Calu3 (cell line): ENCODE data around the gene DAB1. TPM values are rescaled to one million over a fixed set of nuclear protein-coding genes. Genes with fewer than 3 reads are reported as not detected.

Experiments used
- BruUV-seq: library from RNA; stranded (reverse); fragments of 400-500 nt; replicated peaks from 2 replicates; lab custom pipeline; 2021; lab: Mats Ljungman, UMichigan
- CTCF ChIA-PET: fragments of 300-600 bp; sonication (Branson Sonifier 250); formaldehyde crosslinking; loops from one replicate; lab custom pipeline; 2022; ENCODE audit warnings: antibody characterized with exemption; lab: Charles Lee
- DNase-seq: peaks from one replicate; pipeline ENCODE4 v3.0.0; 2022
- H3K27ac Mint-ChIP-seq: one replicate; pipeline ENCODE4 v1.8.0; 2022; ENCODE audit warnings: mixed read lengths; ENCODE audit not compliant: unreplicated experiment
- H3K27me3 Mint-ChIP-seq: one replicate; pipeline ENCODE4 v1.8.0; 2022; ENCODE audit warnings: mixed read lengths; ENCODE audit not compliant: unreplicated experiment
- H3K36me3 Mint-ChIP-seq: one replicate; pipeline ENCODE4 v1.8.0; 2022; ENCODE audit warnings: mild to moderate bottlenecking, moderate library complexity, mixed read lengths; ENCODE audit not compliant: insufficient read depth, unreplicated experiment
- H3K4me1 Mint-ChIP-seq: one replicate; pipeline ENCODE4 v1.8.0; 2022; ENCODE audit warnings: mild to moderate bottlenecking, low read depth, mixed read lengths; ENCODE audit not compliant: unreplicated experiment
- H3K4me3 Mint-ChIP-seq: one replicate; pipeline ENCODE4 v1.8.0; 2022; ENCODE audit warnings: mild to moderate bottlenecking, low read depth, moderate library complexity, mixed read lengths; ENCODE audit not compliant: unreplicated experiment
- H3K9me3 Mint-ChIP-seq: one replicate; pipeline ENCODE4 v1.8.0; 2022; ENCODE audit warnings: low read depth, mixed read lengths; ENCODE audit not compliant: unreplicated experiment
- CTCF ChIP-seq: fragments of 200-600 bp; IDR thresholded peaks from one replicate; pipeline ENCODE4 v1.8.0; 2022; ENCODE audit warnings: antibody characterized with exemption; ENCODE audit not compliant: unreplicated experiment
- intact Hi-C: fragments of 100-400 bp; cut with micrococcal nuclease; formaldehyde crosslinking; loops from one replicate; pipeline ENCODE4 v1.10.0; 2022; ENCODE audit not compliant: unreplicated experiment
- total RNA-seq: library from RNA; stranded (reverse); gene quantifications from 2 replicates; pipeline ENCODE4 v1.2.3, GENCODE V29; 2022

The DAB1 gene
- total RNA-seq, 1 experiment from 2014 or later: not detected

GRCh38 chr1:57138432-57139078 lies 285.3 kb downstream of the DAB1 start:
- BruUV-seq: no TSS peak
- intact Hi-C loops: no loop called here
- Mint-ChIP-seq H3K36me3 (no peaks in the 10 kb centered on the region), H3K4me3 (no peak overlapping the region), H3K4me1 (no peaks in the 10 kb centered on the region), H3K27ac (no peak overlapping the region), H3K27me3 (no peaks in the 10 kb centered on the region), H3K9me3 (peaks cover 11% of the 10 kb centered on the region)
- CTCF ChIA-PET: no interaction called here
- DNase-seq: no peak
- no peak for TF ChIP-seq CTCF

- H3K4me3 Mint-ChIP-seq: no peak overlapping the region
- no TSS peak for BruUV-seq
- H3K36me3 Mint-ChIP-seq: no peaks in the 10 kb centered on the region
- H3K4me1 Mint-ChIP-seq: no peaks in the 10 kb centered on the region
- no peak overlapping the region for H3K27ac Mint-ChIP-seq
- CTCF ChIA-PET: no interaction called here
- intact Hi-C loops: no loop called here
- no peaks in the 10 kb centered on the region for H3K27me3 Mint-ChIP-seq
- TF ChIP-seq CTCF: no peak
- H3K9me3 Mint-ChIP-seq: peaks cover 10% of the 10 kb centered on the region
- DNase-seq: no peak
Measured at GRCh38 chr1:57137980-57138379, 285.9 kb downstream of the DAB1 start.

- no peaks in the 10 kb centered on the region for H3K4me1 Mint-ChIP-seq
- intact Hi-C loops: no loop called here
- DNase-seq: no peak
- no peaks in the 10 kb centered on the region for H3K36me3 Mint-ChIP-seq
- CTCF ChIA-PET: no interaction called here
- no peak overlapping the region for H3K4me3 Mint-ChIP-seq
- H3K27ac Mint-ChIP-seq: no peak overlapping the region
- no TSS peak for BruUV-seq
- TF ChIP-seq CTCF: no peak
- H3K27me3 Mint-ChIP-seq: no peaks in the 10 kb centered on the region
- H3K9me3 Mint-ChIP-seq: peaks cover 9% of the 10 kb centered on the region
Measured at GRCh38 chr1:57134803-57135202, 289.1 kb downstream of the DAB1 start.

- Mint-ChIP-seq H3K27ac (no peak overlapping the region), H3K27me3 (no peaks in the 10 kb centered on the region), H3K4me1 (no peaks in the 10 kb centered on the region), H3K36me3 (no peaks in the 10 kb centered on the region), H3K9me3 (peaks cover 9% of the 10 kb centered on the region), H3K4me3 (no peak overlapping the region)
- CTCF ChIA-PET: no interaction called here
- no TSS peak for BruUV-seq
- intact Hi-C loops: no loop called here
- no peak for TF ChIP-seq CTCF
- DNase-seq: no peak
Measured at GRCh38 chr1:57133686-57134085, 290.2 kb downstream of the DAB1 start.
